ENCODE measurements around the gene ACVR1B. TPM values are rescaled to one million over a fixed set of nuclear protein-coding genes. Genes with fewer than 3 reads are reported as not detected.

The ACVR1B gene
- total RNA-seq, 2 donors from 2014 or later: 39.6 to 43.3 TPM

GRCh38 chr12:52029685-52030084, 78.2 kb downstream of the ACVR1B start:
- WGBS: 45% methylated on average over 4 of the region's 4 CpGs
- Histone ChIP-seq H3K36me3 (no peaks in the 10 kb centered on the region), H3K4me3 (no peak overlapping the region), H3K27ac (peak overlapping the region in 1 of 2 donors; percentile 97), H3K9me3 (no peaks in the 10 kb centered on the region), H3K4me1 (replicated peaks) (peaks cover 5% of the 10 kb centered on the region), H3K27me3 (replicated peaks; ENCODE audit: insufficient read depth) (no peaks in the 10 kb centered on the region)
- TF ChIP-seq POLR2A (IDR thresholded peaks at IDR 0.05) (no peak), POLR2AphosphoS5 (IDR thresholded peaks at IDR 0.05) (peak; percentile 36)
- TF ChIP-seq, protein P1, sequence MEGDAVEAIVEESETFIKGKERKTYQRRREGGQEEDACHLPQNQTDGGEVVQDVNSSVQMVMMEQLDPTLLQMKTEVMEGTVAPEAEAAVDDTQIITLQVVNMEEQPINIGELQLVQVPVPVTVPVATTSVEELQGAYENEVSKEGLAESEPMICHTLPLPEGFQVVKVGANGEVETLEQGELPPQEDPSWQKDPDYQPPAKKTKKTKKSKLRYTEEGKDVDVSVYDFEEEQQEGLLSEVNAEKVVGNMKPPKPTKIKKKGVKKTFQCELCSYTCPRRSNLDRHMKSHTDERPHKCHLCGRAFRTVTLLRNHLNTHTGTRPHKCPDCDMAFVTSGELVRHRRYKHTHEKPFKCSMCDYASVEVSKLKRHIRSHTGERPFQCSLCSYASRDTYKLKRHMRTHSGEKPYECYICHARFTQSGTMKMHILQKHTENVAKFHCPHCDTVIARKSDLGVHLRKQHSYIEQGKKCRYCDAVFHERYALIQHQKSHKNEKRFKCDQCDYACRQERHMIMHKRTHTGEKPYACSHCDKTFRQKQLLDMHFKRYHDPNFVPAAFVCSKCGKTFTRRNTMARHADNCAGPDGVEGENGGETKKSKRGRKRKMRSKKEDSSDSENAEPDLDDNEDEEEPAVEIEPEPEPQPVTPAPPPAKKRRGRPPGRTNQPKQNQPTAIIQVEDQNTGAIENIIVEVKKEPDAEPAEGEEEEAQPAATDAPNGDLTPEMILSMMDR (IDR thresholded peaks at IDR 0.05): no peak
- intact Hi-C loops (cut with DNase I): no loop called here
- no peak for DNase-seq (ENCODE audit: low spot score)

DNA sequence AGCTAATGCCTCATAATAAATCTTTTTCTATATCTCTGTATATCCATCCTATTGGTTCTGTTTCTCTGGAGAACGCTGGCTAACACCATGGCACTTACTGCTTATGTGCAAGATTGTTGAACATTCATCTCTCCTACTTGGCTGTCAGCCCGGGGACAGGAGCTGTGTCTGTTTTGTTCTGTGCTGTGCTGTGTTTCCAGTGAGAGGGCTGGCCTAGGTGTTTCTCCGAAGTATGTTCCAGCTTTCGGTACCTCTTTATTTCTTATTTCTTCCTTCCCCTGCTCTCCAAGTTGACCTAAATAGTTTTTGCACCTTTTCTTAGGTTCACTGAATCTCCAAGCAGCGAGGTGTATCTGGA, 80.9 kb downstream of the ACVR1B start:
- intact Hi-C loops (cut with DNase I): loop anchor here (2.0 kb wide), 1 partner anchor 18 kb away; the partner anchor contains the start of gene NR4A1
- Histone ChIP-seq H3K27ac (peak overlapping the region; percentile 94 to 97), H3K27me3 (replicated peaks; ENCODE audit: insufficient read depth) (no peaks in the 10 kb centered on the region), H3K36me3 (no peaks in the 10 kb centered on the region), H3K4me1 (replicated peaks) (peaks cover 5% of the 10 kb centered on the region), H3K9me3 (no peaks in the 10 kb centered on the region), H3K4me3 (peak overlapping the region in 1 of 2 donors; percentile 16)
- peak; percentile 93 for DNase-seq (ENCODE audit: low spot score)
- WGBS: 0% methylated on average over 5 of the region's 5 CpGs
- TF ChIP-seq POLR2A (IDR thresholded peaks at IDR 0.05) (no peak), POLR2AphosphoS5 (IDR thresholded peaks at IDR 0.05) (no peak)
- TF ChIP-seq, protein P1 (IDR thresholded peaks at IDR 0.05): no peak

- peaks cover 5% of the 10 kb centered on the region for H3K4me1 ChIP-seq (replicated peaks)
These were observed 81.4 kb downstream of the ACVR1B start for GRCh38 chr12:52032804-52033445.

GRCh38 chr12:52033446-52034140, 82.1 kb downstream of the ACVR1B start:
- intact Hi-C loops (cut with DNase I): loop anchor here (2.0 kb wide), 1 partner anchor 17 kb away; the partner anchor contains the start of gene NR4A1
- WGBS: 68% methylated on average over 13 of the region's 13 CpGs
- no peak for DNase-seq (ENCODE audit: low spot score)
- Histone ChIP-seq H3K27me3 (replicated peaks; ENCODE audit: insufficient read depth) (no peaks in the 10 kb centered on the region), H3K36me3 (no peaks in the 10 kb centered on the region), H3K27ac (peak overlapping the region; percentile 94 to 97), H3K9me3 (no peaks in the 10 kb centered on the region), H3K4me1 (replicated peaks) (peaks cover 5% of the 10 kb centered on the region), H3K4me3 (peak overlapping the region; percentile 18 to 33)
- TF ChIP-seq, protein P1 (IDR thresholded peaks at IDR 0.05): no peak
- no peak for TF ChIP-seq POLR2AphosphoS5 (IDR thresholded peaks at IDR 0.05)
- TF ChIP-seq POLR2A (IDR thresholded peaks at IDR 0.05): no peak

More at GRCh38 chr12:52032804-52033445, 81.4 kb downstream of the ACVR1B start:
- no peaks in the 10 kb centered on the region for H3K27me3 ChIP-seq (replicated peaks; ENCODE audit: insufficient read depth)
- no peaks in the 10 kb centered on the region for H3K9me3 ChIP-seq
- TF ChIP-seq POLR2AphosphoS5 (IDR thresholded peaks at IDR 0.05): peak; percentile 99
- TF ChIP-seq, protein P1 (IDR thresholded peaks at IDR 0.05): peak in 1 of 4 experiments; percentile 8
- peak; percentile 93 for TF ChIP-seq POLR2A (IDR thresholded peaks at IDR 0.05)
- H3K27ac ChIP-seq: peak overlapping the region; percentile 94 to 97
- no peaks in the 10 kb centered on the region for H3K36me3 ChIP-seq
- H3K4me3 ChIP-seq: peak overlapping the region; percentile 18 to 33
- DNase-seq (ENCODE audit: low spot score): peak; percentile 99
- intact Hi-C loops (cut with DNase I): loop anchor here (2.0 kb wide), 1 partner anchor 18 kb away; the partner anchor contains the start of gene NR4A1
- WGBS: under 1% methylated on average over 38 of the region's 48 CpGs

Data from prostate gland (tissue), 2 donors.